Brain microvascular endothelial cell (primary cell): ENCODE measurements around the gene HP1BP3.

Source experiments
- DNase-seq: peaks from one replicate; pipeline ENCODE4 v3.0.0-alpha.2; 2020
- H3K27ac ChIP-seq: fragments of 250-450 bp; sonication (Bioruptor Pico); 2 replicates; pipeline ENCODE4 v1.5.1; 2020; ENCODE audit warnings: mild to moderate bottlenecking, moderate library complexity
- H3K27me3 ChIP-seq: fragments of 250-450 bp; sonication (Bioruptor Pico); replicated peaks from 2 replicates; pipeline ENCODE4 v1.5.1; 2020; ENCODE audit warnings: mild to moderate bottlenecking
- H3K36me3 ChIP-seq: fragments of 250-450 bp; sonication (Bioruptor Pico); replicated peaks from 2 replicates; pipeline ENCODE4 v1.5.1; 2020; ENCODE audit warnings: mild to moderate bottlenecking
- H3K4me3 ChIP-seq: 2 replicates; pipeline ENCODE4 v1.5.1; 2011; ENCODE audit warnings: low read depth, mild to moderate bottlenecking, control low read depth, low read length, moderate library complexity
- in situ Hi-C: cut with HindIII; loops from 2 replicates; pipeline ENCODE4 v1.10.0; 2017; ENCODE audit warnings: low sequenced_read_pairs, low pct_ligation_motif_present
- TF ChIP-seq, protein P1 (sequence below): IDR thresholded peaks from 2 replicates; pipeline ENCODE4 v1.5.1; 2011; ENCODE audit warnings: low read depth, mild to moderate bottlenecking, moderate library complexity, low read length, control low read depth, inconsistent platforms; ENCODE audit errors: missing control alignments

HP1BP3 gene

DNA sequence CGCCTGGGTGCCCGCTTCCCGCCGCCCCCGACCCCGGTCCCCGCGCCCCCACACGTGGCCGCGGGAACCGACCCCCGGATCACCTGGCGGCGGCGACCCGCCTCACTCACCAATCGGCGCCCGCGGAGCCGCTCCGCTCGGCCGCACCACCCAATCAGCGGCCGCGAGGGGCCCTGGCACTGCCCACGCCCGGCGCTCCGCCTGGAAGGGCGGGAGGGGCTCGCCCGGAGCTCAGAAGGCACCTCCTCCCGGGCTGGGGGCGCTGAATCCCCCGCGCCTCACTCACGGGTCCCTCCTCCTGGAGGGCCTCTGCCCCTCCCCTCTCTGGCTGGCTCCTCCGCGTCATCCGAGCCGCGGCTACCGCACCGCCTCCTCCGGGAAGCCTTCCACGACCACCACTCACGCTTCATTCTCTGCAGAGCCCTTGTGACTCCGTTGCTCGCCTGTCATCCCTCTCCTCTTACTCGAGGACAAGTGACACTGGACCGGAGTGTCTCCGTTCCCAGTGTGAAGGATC is 55.0 kb downstream of the HP1BP3 start:
- TF ChIP-seq, protein P1, sequence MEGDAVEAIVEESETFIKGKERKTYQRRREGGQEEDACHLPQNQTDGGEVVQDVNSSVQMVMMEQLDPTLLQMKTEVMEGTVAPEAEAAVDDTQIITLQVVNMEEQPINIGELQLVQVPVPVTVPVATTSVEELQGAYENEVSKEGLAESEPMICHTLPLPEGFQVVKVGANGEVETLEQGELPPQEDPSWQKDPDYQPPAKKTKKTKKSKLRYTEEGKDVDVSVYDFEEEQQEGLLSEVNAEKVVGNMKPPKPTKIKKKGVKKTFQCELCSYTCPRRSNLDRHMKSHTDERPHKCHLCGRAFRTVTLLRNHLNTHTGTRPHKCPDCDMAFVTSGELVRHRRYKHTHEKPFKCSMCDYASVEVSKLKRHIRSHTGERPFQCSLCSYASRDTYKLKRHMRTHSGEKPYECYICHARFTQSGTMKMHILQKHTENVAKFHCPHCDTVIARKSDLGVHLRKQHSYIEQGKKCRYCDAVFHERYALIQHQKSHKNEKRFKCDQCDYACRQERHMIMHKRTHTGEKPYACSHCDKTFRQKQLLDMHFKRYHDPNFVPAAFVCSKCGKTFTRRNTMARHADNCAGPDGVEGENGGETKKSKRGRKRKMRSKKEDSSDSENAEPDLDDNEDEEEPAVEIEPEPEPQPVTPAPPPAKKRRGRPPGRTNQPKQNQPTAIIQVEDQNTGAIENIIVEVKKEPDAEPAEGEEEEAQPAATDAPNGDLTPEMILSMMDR = no peak
- H3K27ac ChIP-seq = peak overlapping the region; percentile 63
- in situ Hi-C loops = no loop called here
- peaks cover under 1% of the 10 kb centered on the region for H3K36me3 ChIP-seq
- no peaks in the 10 kb centered on the region for H3K27me3 ChIP-seq
- peak overlapping the region; percentile 61 for H3K4me3 ChIP-seq
- DNase-seq = peak; percentile 19

DNA sequence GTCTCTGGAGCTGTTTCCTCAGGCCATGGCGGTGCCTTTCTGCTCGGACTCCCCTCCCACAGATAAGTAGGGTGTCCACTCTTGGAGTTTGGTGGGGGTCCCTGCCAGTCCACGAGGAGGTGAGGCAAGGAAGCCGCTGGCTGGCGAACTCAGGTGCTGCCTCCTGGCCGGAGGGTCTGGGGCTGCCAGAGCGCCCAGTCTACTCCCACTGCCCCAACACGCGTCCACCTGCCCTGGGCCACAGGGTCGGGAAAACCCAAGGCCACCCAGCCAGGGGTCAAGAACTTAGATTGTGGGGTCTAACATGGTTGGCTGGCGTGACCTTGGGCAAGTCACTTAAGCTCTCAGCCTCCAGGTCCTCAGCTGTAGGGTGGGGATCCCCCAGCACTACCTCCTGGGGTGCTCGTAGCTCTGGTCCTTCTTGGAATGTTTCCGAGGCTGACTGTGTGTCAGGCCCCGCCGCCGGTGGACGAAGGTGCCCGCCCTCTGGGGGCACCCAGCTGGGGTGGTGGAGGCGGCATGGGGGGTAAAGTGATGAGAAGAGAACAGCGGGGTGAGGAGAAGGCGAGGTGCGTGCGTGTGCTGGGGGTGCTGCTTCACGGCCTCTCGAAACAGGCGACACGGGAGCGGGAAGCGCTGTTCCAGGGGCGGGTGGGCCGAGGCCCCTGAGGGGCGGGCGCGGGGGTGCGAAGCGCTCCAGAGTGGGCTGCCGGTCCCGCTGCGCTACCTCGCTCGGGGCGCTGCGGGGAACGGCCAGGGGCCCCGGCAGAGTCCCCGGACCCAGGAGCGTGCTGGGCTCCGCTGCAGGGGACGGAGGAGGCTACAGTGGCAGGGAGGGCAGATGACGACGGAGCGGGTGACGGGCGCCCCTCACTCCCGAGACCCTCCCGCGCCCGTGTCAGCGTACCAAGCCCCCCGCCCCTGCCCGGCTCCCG is 55.8 kb downstream of the HP1BP3 start:
- TF ChIP-seq, protein P1 = no peak
- no peaks in the 10 kb centered on the region for H3K27me3 ChIP-seq
- no peaks in the 10 kb centered on the region for H3K36me3 ChIP-seq
- peak overlapping the region; percentile 61 for H3K4me3 ChIP-seq
- in situ Hi-C loops = no loop called here
- no peak overlapping the region for H3K27ac ChIP-seq
- DNase-seq = no peak

DNA sequence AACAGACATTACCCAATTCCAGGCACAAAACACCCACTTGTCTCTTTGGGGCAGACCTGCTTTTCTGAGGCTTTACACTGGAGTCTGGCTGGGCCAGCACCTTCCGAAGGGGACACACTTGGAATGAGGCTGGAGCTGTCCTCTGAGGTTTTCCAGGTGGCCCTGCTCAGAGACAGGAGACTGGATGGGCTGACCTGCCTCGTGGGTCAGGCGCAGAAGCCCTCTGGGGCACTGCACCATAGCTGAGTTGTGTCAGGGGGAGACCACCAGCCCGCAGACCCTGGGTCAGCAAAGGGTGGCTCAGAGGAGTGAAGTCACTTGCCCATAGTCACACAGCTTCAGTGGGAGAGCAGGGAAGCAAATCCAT is 56.4 kb downstream of the HP1BP3 start:
- TF ChIP-seq, protein P1 = no peak
- no peak overlapping the region for H3K4me3 ChIP-seq
- no peaks in the 10 kb centered on the region for H3K27me3 ChIP-seq
- H3K36me3 ChIP-seq = no peaks in the 10 kb centered on the region
- no peak for DNase-seq
- in situ Hi-C loops = no loop called here
- no peak overlapping the region for H3K27ac ChIP-seq

DNA sequence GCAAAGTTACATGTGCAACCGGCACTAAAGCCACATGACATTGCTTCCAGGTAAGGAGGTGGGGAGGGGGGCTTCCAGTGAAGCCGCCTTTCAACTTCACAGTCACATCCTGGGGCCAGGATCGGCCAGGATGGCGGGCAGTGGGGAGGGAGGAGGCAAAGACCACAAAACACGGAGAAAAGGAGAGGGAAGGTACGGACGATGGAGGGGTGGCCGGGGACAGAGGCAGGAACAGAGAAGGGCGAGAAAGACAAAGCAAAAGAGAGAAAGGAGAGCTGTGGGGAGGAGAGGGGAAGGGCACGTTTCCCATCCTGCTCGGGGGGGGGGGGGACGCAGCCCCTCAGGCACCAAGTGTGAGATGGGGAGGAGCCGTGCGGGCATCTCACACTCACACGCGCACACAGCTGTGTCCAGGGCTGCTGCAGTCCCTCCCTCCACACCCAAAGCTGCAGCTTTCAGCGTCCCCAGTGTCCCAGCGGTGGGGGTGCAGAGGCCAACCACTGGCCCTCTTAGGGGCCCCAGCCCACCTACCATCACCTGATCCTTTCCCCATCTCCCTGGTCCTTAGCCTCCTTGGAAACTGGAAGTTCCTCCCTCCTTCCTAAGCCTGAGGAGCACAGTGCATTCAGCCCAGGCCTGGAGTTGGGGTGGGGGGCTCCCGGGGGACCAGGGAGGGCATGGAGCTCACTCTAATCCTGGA is 57.0 kb downstream of the HP1BP3 start:
- in situ Hi-C loops = no loop called here
- DNase-seq = no peak
- no peaks in the 10 kb centered on the region for H3K36me3 ChIP-seq
- no peak overlapping the region for H3K27ac ChIP-seq
- no peaks in the 10 kb centered on the region for H3K27me3 ChIP-seq
- TF ChIP-seq, protein P1 = no peak
- H3K4me3 ChIP-seq = no peak overlapping the region

DNA sequence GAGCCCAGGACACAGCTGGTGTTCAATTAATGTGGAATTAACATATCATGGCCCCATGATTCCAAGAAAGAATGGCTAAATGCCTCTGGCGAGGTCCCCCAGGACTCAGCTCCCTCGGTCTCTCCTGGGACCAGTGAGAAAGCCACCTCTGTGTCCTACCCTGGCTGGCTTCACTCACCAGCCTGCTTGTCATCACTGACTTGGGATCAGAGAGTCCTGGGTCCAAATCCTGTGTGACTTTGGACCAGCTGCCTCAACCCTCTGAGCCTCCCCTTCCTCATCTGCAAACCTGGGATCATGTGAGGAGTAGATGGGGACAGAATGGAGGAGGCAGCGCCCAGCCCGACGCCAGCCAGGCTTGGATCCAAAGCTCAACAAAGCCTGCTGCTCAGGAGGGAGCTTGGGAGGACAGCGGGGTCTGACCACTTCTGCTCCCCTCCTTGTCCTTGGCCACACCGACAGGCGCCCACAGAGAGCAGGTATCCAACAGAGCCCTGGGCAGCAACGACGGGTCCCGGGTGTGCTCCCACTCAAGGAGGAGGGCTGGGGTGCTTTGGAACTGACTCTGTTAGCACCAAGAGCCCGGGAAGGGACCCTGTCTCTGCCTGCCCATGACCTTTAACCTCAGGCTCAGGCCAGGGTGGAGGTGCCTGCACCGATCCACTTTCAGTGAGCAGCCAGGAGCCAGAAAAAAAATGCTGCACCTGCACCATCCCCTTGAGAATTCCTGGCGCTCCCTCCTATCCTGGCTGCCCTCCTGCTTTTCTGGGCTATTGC is 57.8 kb downstream of the HP1BP3 start:
- Histone ChIP-seq H3K4me3 (no peak overlapping the region), H3K36me3 (no peaks in the 10 kb centered on the region), H3K27me3 (no peaks in the 10 kb centered on the region), H3K27ac (no peak overlapping the region)
- TF ChIP-seq, protein P1 = no peak
- in situ Hi-C loops = no loop called here
- DNase-seq = no peak
